Erythroblast (primary cell): Measurements from ENCODE around the gene USF2.
"Not testable (repeated sequence)": the region's sequence is repeated elsewhere in the genome, so short reads cannot be mapped to it uniquely, and the experiment has no call there.

Source experiments
- DNase-seq, 2 experiments: peaks; one replicate each; lab custom pipeline; 2025; lab: John Stamatoyannopoulos, UW
- GATA1 ChIP-seq: IDR thresholded peaks from 2 replicates; pipeline ENCODE4 v1.6.1; 2011; ENCODE audit warnings: low read depth, mild to moderate bottlenecking, control low read depth, low read length, moderate library complexity
- POLR2A ChIP-seq: IDR thresholded peaks from 2 replicates; pipeline ENCODE4 v1.6.1; 2011; ENCODE audit warnings: mild to moderate bottlenecking, low read length

The USF2 gene

GRCh38 chr19:35229601-35230000 is 39.2 kb upstream of the USF2 start:
- no peak for TF ChIP-seq GATA1
- no peak for TF ChIP-seq POLR2A
- DNase-seq, result no peak

- DNase-seq, result no peak
- TF ChIP-seq GATA1 (no peak), POLR2A (no peak)
Observed at GRCh38 chr19:35231956-35232645, 36.7 kb upstream of the USF2 start.

GRCh38 chr19:35232912-35233311 is 35.9 kb upstream of the USF2 start:
- TF ChIP-seq POLR2A, result no peak
- TF ChIP-seq GATA1, result no peak
- DNase-seq, result no peak

GRCh38 chr19:35236638-35237400 is 31.9 kb upstream of the USF2 start:
- TF ChIP-seq GATA1 (no peak), POLR2A (no peak)
- no peak for DNase-seq

- not testable (repeated sequence) for DNase-seq
Observed at GRCh38 chr19:35239597-35239996, 29.2 kb upstream of the USF2 start.

- no peak for DNase-seq
- TF ChIP-seq GATA1 (no peak), POLR2A (no peak)
Observed at GRCh38 chr19:35240327-35240726, 28.4 kb upstream of the USF2 start.

GRCh38 chr19:35241417-35241816 is 27.3 kb upstream of the USF2 start:
- TF ChIP-seq POLR2A, result no peak
- no peak for TF ChIP-seq GATA1

GRCh38 chr19:35246466-35247092 is 22.2 kb upstream of the USF2 start:
- TF ChIP-seq POLR2A (no peak), GATA1 (no peak)

More at GRCh38 chr19:35241417-35241816, 27.3 kb upstream of the USF2 start:
- DNase-seq, result no peak

GRCh38 chr19:35247526-35248309 is 21.0 kb upstream of the USF2 start:
- DNase-seq, result no peak

More at GRCh38 chr19:35246466-35247092, 22.2 kb upstream of the USF2 start:
- DNase-seq, result no peak

GRCh38 chr19:35248310-35249145 is 20.2 kb upstream of the USF2 start, which contains the start of gene LSR:
Gene LSR, plus strand, starts transcription at chr19:35249002. Its CDS starts 21 bp downstream, at chr19:35249023.
- DNase-seq, result no peak
- TF ChIP-seq POLR2A (no peak), GATA1 (no peak)

More at GRCh38 chr19:35247526-35248309, 21.0 kb upstream of the USF2 start:
- TF ChIP-seq POLR2A (no peak), GATA1 (no peak)

- no peak for DNase-seq
- TF ChIP-seq POLR2A, result no peak
- TF ChIP-seq GATA1, result no peak
Observed at GRCh38 chr19:35249146-35249847, 19.5 kb upstream of the USF2 start.
